ENCODE data around the gene MAPK8IP3. TPM values are rescaled to one million over a fixed set of nuclear protein-coding genes. Genes with fewer than 3 reads are reported as not detected.

Gene MAPK8IP3
- total and polyA plus RNA-seq, 9 of the 15 experiments (the other 6 are each of a cell fraction or from before 2014, with no cell fraction given), result 0.17 to 58.7 (median 16.7) TPM

DNA sequence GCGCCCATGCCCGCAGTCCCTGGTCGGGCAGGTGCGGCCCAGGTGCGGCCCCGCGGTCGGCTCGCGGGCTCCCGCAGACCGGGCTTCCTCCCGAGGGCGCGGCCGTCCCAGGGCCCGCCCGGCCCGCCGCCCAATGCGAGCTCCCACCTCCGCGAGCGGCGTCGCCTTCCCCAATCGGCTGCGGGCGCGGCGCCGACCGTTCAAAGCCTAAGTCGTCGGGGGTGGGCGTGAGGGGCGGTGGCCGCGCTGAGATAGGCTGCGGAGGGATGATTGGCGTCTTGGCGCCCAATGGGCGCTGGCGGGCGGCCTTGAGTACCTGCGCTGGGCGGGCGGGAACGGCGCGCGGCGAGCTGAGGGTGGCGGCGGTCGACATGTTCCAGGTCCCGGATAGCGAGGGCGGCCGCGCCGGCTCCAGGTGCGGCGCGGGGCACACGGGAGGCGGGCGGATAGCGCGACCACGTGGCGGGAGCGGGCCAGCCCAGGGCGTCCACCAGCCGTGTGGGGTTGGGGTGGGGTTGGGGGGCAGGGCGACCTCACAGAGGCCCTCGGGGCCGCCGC, 28.0 kb upstream of the MAPK8IP3 start, which contains the start of gene JPT2 (continued):
- TF ChIP-seq MIER1 (IDR thresholded peaks at IDR 0.05; ENCODE audit: low read depth) (no peak), KAT8 (IDR thresholded peaks at IDR 0.05; ENCODE audit: low read depth) (no peak), SNRNP70 (optimal IDR thresholded peaks at IDR 0.05; ENCODE audit: low read depth, low read length) (no peak), DNMT1 (IDR thresholded peaks at IDR 0.05) (no peak), FOSL1 (tag; conservative IDR thresholded peaks at IDR 0.05) (no peak), MYC (IDR thresholded peaks at IDR 0.05; ENCODE audit: low read depth, low read length) (peak; percentile 79), MYC (CRISPR knock-in tag; IDR thresholded peaks at IDR 0.05; ENCODE audit: borderline replicate concordance, low read depth) (no peak), NRF1 (conservative IDR thresholded peaks at IDR 0.05 in 1 of 2, IDR thresholded peaks at IDR 0.05 in 1 of 2) (peak; percentile 87 to 89), SP1 (CRISPR knock-in tag; IDR thresholded peaks at IDR 0.05) (peak; percentile 90)
- TF ChIP-seq, protein P1, sequence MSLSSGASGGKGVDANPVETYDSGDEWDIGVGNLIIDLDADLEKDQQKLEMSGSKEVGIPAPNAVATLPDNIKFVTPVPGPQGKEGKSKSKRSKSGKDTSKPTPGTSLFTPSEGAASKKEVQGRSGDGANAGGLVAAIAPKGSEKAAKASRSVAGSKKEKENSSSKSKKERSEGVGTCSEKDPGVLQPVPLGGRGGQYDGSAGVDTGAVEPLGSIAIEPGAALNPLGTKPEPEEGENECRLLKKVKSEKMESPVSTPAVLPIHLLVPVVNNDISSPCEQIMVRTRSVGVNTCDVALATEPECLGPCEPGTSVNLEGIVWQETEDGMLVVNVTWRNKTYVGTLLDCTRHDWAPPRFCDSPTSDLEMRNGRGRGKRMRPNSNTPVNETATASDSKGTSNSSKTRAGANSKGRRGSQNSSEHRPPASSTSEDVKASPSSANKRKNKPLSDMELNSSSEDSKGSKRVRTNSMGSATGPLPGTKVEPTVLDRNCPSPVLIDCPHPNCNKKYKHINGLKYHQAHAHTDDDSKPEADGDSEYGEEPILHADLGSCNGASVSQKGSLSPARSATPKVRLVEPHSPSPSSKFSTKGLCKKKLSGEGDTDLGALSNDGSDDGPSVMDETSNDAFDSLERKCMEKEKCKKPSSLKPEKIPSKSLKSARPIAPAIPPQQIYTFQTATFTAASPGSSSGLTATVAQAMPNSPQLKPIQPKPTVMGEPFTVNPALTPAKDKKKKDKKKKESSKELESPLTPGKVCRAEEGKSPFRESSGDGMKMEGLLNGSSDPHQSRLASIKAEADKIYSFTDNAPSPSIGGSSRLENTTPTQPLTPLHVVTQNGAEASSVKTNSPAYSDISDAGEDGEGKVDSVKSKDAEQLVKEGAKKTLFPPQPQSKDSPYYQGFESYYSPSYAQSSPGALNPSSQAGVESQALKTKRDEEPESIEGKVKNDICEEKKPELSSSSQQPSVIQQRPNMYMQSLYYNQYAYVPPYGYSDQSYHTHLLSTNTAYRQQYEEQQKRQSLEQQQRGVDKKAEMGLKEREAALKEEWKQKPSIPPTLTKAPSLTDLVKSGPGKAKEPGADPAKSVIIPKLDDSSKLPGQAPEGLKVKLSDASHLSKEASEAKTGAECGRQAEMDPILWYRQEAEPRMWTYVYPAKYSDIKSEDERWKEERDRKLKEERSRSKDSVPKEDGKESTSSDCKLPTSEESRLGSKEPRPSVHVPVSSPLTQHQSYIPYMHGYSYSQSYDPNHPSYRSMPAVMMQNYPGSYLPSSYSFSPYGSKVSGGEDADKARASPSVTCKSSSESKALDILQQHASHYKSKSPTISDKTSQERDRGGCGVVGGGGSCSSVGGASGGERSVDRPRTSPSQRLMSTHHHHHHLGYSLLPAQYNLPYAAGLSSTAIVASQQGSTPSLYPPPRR (CRISPR knock-in tag; IDR thresholded peaks at IDR 0.05; ENCODE audit: borderline replicate concordance), result no peak
